ENCODE measurements around the gene SLFNL1.

GRCh38 chr1:40985875-40986274 is 35.6 kb downstream of the SLFNL1 start:
- no peak for TF ChIP-seq REST (IDR thresholded peaks at IDR 0.05; ENCODE audit: insufficient read depth in 1 of 2, low read depth in 2 of 2, low read length in 2 of 2)
- TF ChIP-seq TAF1 (IDR thresholded peaks at IDR 0.05; ENCODE audit: borderline replicate concordance, insufficient read depth, low read length) = no peak
- no peak for TF ChIP-seq FOXP2 (optimal IDR thresholded peaks at IDR 0.05; ENCODE audit: borderline replicate concordance, extremely low read depth, extremely low read length, insufficient read depth)
- no peak for TF ChIP-seq POLR2AphosphoS5 (IDR thresholded peaks at IDR 0.05; ENCODE audit: low read depth, low read length)
